GM20000 (cell line): ENCODE data around the gene USPL1.

Experiments used
- DNase-seq: peaks from one replicate; pipeline ENCODE4 v3.0.0; 2012; ENCODE audit warnings: low spot score
- CTCF ChIP-seq: IDR thresholded peaks from 2 replicates; pipeline ENCODE4 v1.5.1; 2012; ENCODE audit warnings: mild to moderate bottlenecking, control low read depth; ENCODE audit errors: extremely low read depth, missing control alignments

The USPL1 gene

DNA sequence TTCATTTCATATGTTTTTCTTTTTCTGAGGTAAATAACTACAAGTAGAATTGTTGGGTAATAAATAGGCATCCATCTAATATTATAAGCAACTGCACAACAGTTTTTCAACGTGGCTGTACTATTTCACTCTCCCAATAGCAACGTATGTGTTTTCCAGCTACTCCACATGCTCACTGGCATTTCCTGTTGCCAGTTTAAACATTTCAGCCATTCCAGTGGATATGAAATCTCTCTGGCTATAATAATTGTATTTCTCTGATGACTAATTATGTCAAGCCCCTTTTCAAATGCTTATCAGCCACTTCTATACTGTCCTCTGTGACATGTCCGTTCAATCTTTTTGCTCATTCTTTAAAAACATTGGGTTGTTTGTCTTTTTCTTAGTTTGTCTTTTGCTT lies 90.8 kb downstream of the USPL1 start:
- DNase-seq, result no peak
- no peak for TF ChIP-seq CTCF
